ENCODE data around the gene ISCA2.

- TF ChIP-seq, protein P1, sequence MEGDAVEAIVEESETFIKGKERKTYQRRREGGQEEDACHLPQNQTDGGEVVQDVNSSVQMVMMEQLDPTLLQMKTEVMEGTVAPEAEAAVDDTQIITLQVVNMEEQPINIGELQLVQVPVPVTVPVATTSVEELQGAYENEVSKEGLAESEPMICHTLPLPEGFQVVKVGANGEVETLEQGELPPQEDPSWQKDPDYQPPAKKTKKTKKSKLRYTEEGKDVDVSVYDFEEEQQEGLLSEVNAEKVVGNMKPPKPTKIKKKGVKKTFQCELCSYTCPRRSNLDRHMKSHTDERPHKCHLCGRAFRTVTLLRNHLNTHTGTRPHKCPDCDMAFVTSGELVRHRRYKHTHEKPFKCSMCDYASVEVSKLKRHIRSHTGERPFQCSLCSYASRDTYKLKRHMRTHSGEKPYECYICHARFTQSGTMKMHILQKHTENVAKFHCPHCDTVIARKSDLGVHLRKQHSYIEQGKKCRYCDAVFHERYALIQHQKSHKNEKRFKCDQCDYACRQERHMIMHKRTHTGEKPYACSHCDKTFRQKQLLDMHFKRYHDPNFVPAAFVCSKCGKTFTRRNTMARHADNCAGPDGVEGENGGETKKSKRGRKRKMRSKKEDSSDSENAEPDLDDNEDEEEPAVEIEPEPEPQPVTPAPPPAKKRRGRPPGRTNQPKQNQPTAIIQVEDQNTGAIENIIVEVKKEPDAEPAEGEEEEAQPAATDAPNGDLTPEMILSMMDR (IDR thresholded peaks at IDR 0.05), result no peak
- TF ChIP-seq POLR2A (IDR thresholded peaks at IDR 0.05), result no peak
Observed at GRCh38 chr14:74464785-74465184, 28.8 kb upstream of the ISCA2 start.

Measured in testis (tissue), 2 donors.